ENCODE results near the gene LRRN4CL.
"Not testable (repeated sequence)": the region's sequence is repeated elsewhere in the genome, so short reads cannot be mapped to it uniquely, and the experiment has no call there.

LRRN4CL gene

DNA sequence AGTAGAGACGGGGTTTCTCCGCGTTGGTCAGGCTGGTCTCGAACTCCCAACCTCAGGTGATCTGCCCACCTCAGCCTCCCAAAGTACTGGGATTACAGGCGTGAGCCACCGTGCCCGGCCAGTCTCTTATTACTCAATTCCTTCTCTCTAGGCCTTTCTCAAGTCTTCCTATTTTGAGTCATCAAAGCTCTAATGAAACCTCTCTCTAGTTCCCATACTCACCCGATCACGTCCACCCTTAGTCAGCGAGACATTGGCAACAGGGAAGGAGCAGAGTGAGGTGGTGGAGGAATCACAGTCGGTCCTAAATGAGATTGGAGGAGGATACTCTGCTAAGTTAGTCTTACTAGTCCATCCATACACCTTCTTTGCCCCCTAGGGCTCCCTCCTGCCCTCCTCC is 12.9 kb upstream of the LRRN4CL start:
- Mint-ChIP-seq H3K4me1 (peaks cover 28% of the 10 kb centered on the region), H3K27me3 (no peaks in the 10 kb centered on the region), H3K36me3 (peaks cover 16% of the 10 kb centered on the region), H3K9me3 (no peaks in the 10 kb centered on the region), H3K27ac (no peak overlapping the region), H3K4me3 (no peak overlapping the region)
- ATAC-seq, result no peak

DNA sequence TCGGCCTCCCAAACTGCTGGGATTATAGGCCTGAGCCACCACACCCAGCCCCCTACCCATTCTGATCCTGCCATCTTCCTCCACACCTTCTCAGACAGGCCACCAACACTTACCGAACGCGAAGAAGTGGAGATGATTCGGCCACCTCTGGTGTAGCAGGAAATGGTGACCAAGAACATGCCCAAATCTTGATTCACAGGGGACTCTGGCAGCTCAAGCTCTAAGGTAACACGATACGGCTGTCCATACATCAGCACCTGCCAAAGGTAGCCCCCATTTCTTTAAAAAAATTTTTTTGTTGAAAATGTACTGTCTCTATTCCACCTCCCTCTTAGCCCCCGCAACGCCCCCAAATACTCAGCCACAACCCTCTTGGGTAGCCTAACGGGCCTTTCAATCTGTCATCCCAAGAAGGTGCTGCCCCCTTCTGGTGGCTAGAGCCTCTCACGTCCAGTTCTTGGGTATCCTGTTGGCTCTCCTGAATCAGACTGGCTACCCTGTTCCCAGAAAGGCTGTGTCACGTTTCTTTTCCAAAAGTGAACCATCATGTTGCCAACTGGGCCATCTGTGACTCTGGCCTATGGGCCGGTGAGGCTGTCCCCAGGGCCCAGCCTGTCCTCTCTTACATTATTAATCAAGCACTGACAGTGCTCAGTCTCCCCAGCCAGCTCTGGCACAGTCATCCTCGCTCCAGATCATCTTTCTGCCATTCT is 5.3 kb upstream of the LRRN4CL start:
- Mint-ChIP-seq H3K36me3 (peaks cover 33% of the 10 kb centered on the region), H3K4me3 (no peak overlapping the region), H3K27ac (peak overlapping the region; percentile 56), H3K9me3 (no peaks in the 10 kb centered on the region), H3K27me3 (no peaks in the 10 kb centered on the region), H3K4me1 (peaks cover 10% of the 10 kb centered on the region)
- peak; percentile 76 for ATAC-seq

DNA sequence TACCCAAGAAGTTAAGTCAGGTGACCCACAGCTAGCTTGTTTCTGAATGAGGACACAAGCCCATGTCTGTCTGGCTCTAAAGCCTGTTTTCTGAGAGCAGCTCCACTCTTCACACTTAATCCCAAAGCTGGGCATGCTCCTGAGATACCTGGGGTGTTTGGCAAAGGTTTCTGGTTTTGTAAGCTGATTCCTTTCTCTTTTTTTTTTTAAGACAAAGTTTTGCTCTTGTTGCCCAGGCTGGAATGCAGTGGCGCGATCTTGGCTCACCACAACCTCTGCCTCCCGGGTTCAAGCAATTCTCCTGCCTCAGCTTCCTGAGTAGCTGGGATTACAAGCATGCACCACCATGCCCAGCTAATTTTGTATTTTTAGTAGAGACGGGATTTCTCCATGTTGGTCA is 4.3 kb upstream of the LRRN4CL start:
- not testable (repeated sequence) for H3K27me3 Mint-ChIP-seq, ATAC-seq, H3K9me3 Mint-ChIP-seq, H3K4me3 Mint-ChIP-seq, H3K4me1 Mint-ChIP-seq, H3K27ac Mint-ChIP-seq
- H3K36me3 Mint-ChIP-seq, result peaks cover 34% of the 10 kb centered on the region

DNA sequence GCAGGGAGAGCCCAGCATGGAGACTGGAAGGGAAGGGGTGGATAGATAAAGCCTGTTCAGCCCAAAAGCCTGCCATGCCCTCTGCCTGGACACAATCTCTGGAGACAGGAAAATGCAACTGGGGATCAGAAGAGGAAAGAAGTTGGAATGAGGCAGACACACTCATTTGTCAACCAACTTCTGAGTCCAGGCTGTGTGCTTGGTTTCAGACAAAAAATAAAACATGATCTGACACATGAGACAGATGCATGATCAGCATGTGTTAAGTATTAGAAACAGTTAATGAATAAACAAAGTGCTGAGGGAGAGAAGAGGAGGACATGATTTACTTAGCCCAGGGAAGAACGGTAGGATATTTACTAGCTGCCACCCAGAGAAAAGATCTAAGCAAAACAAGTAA is 839 bp downstream of the LRRN4CL start:
- peaks cover 27% of the 10 kb centered on the region for H3K36me3 Mint-ChIP-seq
- no peak for ATAC-seq
- H3K27me3 Mint-ChIP-seq, result peaks cover 9% of the 10 kb centered on the region
- H3K4me1 Mint-ChIP-seq, result no peaks in the 10 kb centered on the region
- H3K9me3 Mint-ChIP-seq, result no peaks in the 10 kb centered on the region
- H3K4me3 Mint-ChIP-seq, result no peak overlapping the region
- no peak overlapping the region for H3K27ac Mint-ChIP-seq

DNA sequence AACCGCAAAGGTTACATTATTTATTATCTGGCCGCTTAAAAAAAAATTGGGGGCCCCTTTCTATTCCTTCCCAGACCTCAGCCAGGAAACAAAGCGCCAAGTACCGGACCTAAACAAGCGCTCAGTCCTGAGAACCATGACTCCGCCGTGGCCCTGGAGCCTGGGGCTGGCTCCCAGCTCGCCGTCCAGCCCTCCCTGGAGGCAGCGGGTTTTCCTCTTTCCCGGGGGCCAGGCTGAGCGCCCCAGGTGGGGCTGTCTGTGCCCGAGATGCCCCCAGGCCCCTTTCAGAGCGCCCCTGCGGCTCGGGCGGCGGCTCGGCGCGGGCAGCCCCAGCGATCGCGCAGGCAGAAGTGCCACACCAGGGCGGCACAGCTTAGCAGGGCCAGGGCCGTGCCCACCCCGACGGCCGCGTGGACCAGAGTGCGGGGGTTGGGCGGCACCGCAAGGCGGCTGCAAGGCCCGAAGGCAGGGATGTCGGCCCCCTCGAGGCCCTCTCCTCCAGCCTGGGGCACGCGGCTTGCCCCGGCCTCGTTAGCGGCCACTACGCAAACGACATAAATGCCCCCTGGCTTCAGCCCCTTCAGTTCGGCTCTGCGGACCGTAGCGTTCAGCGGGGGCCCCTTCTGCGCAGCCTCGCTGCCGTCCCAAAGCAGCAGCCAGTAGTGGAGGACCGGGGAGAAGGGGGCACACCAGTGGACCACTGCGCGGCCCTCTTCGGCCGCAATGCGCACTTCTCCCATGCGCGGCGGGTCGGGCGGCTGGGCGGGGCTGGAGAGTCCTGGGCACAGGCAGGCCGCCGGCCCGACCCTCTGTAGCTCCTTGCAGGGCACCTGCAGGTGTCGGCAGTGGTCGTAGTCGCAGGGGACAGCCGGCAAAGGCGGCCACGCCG is 1.6 kb downstream of the LRRN4CL start:
- Mint-ChIP-seq H3K27ac (no peak overlapping the region), H3K27me3 (peaks cover 9% of the 10 kb centered on the region), H3K9me3 (no peaks in the 10 kb centered on the region), H3K4me1 (no peaks in the 10 kb centered on the region), H3K36me3 (peaks cover 23% of the 10 kb centered on the region), H3K4me3 (no peak overlapping the region)
- ATAC-seq, result peak; percentile 27

DNA sequence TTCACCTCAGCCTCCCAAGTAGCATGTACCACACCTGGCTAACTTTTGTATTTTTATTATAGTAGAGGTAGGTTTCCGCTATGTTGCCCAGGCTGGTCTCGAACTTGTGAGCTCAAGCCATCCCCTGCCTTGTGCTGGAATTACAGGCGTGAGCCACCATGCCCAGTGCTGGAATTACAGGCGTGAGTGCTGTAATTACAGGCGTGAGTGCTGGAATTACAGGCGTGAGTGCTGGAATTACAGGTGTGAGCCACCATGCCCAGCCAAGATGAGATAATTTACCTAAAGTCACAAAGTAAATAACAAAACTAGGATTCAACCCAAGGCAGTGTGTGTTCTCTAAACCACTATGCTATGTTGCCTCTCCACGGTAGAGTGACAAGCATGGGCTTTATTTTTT is 6.8 kb downstream of the LRRN4CL start:
- H3K36me3 Mint-ChIP-seq, result peaks cover 7% of the 10 kb centered on the region
- H3K27ac Mint-ChIP-seq, result no peak overlapping the region
- no peaks in the 10 kb centered on the region for H3K9me3 Mint-ChIP-seq
- H3K4me3 Mint-ChIP-seq, result no peak overlapping the region
- no peak for ATAC-seq
- H3K27me3 Mint-ChIP-seq, result no peaks in the 10 kb centered on the region
- peaks cover 25% of the 10 kb centered on the region for H3K4me1 Mint-ChIP-seq

DNA sequence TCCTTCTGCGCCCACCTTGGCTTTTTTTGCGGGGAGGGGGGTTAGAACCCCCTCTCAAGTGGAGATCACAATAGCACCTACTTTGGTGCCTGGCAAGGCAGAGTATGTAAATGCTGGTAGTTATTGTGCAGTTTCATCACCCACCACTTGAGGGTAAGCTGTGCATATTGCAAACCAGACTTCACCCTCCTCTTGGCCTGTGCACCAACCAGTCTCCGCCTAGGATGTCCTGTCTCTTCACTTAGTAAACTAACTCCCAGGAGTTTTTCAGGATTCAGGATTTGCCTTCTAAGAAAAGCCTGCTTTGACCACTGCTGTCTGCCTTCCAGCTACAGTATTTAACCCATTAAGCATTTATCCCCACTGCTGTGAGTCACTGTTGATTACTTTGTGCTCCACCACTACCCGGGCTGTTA is 8.5 kb downstream of the LRRN4CL start:
- H3K4me3 Mint-ChIP-seq, result no peak overlapping the region
- H3K4me1 Mint-ChIP-seq, result peaks cover 40% of the 10 kb centered on the region
- H3K9me3 Mint-ChIP-seq, result no peaks in the 10 kb centered on the region
- peak overlapping the region; percentile 71 for H3K27ac Mint-ChIP-seq
- ATAC-seq, result peak; percentile 82
- H3K36me3 Mint-ChIP-seq, result peaks cover 23% of the 10 kb centered on the region
- no peaks in the 10 kb centered on the region for H3K27me3 Mint-ChIP-seq

DNA sequence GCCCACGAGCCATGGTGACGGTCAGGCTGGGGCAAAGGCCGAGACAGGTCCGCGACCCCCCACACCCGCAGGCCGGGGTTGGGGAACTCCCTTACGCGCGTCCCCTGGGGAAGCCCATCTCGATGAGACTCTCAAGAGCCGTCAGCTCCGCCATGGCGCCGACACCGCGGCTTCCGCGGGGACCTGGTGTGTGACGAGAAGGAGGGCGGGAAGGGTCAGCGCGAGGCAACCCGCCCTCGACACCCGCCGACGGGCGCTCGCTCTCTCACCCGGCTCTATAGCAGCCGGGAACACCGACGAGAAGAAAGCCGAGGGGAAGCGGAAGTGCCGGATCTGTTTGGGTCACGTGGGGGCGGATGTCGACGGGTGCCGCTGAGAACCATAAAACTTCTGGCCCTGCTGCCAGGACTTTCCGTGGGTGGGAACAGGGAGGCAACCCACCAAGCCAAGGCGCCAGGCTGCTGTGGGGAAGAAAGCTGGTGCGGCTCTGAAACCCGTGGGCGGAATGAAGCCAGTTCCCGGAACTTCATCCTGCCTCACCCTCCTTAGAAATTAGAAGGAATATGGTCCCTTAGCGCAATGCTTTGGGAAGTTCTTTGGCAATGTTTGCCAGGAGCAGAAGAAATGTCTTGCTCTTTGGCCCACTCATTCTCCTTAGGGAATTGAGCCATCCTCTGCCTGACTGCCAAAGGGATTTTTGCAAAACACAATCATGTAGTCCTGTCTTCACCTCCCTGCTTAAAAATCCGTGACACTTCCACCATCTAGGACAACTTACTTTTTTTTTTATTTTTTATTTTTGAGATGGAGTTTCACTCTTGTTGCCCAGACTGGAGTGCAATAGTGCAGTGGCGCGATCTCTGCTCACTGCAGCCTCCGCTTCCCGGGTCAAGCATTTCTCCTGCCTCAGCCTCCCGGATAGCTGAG is 10.3 kb downstream of the LRRN4CL start, which contains the start of gene UBXN1:
Gene UBXN1, minus strand, starts transcription at position 304 of the 927 bp plus-strand sequence. Its CDS starts 150 bp downstream, at position 154.
- peaks cover 29% of the 10 kb centered on the region for H3K36me3 Mint-ChIP-seq
- H3K9me3 Mint-ChIP-seq, result no peaks in the 10 kb centered on the region
- H3K27me3 Mint-ChIP-seq, result no peaks in the 10 kb centered on the region
- H3K4me3 Mint-ChIP-seq, result peak within 1 kb of the TSS; percentile 81
- H3K4me1 Mint-ChIP-seq, result peaks cover 47% of the 10 kb centered on the region
- ATAC-seq, result peak; percentile 90
- H3K27ac Mint-ChIP-seq, result peak within 1 kb of the TSS; percentile 96

DNA sequence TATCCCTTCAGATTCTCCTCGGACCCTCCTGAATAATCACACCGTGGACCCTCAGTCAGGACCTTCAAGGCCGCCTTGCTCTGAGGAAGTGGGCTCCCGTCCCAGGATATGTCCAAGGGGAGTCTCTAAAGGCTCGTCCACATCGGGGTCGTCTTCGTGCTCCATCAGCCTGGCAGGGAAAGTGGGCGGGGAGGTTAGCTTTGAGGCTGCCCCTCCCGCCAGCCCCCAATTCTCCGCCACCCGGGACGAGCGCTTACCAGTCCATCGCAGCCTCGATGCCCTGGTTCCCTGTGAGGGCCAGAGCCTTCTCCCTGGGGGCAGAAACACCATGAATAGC is 10.9 kb downstream of the LRRN4CL start:
- Mint-ChIP-seq H3K9me3 (no peaks in the 10 kb centered on the region), H3K27ac (peak overlapping the region; percentile 96), H3K27me3 (no peaks in the 10 kb centered on the region), H3K36me3 (peaks cover 29% of the 10 kb centered on the region), H3K4me1 (peaks cover 47% of the 10 kb centered on the region), H3K4me3 (peak overlapping the region; percentile 81)
- peak; percentile 3 for ATAC-seq

DNA sequence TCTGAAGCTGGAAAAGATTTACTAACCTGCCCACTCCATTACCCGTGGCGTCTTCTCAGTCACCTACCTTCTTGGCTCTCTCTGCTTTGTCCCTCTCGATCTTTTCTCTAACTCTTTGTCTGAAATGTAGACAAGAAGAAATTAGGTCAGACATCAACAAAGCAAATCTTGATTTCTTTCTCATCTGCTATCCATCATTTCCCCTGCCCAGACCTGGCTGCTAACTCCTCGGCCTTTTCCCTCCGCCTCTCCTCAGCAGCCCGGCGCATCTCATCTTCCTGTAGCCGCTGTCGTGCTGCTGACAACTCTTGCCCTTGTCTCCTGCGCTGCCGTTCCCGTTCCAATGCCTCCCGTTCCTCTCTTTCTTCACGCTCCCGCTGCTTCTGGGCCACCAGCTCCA is 11.6 kb downstream of the LRRN4CL start:
- no peaks in the 10 kb centered on the region for H3K27me3 Mint-ChIP-seq
- H3K4me3 Mint-ChIP-seq, result peak overlapping the region; percentile 81
- ATAC-seq, result no peak
- peak overlapping the region; percentile 96 for H3K27ac Mint-ChIP-seq
- no peaks in the 10 kb centered on the region for H3K9me3 Mint-ChIP-seq
- peaks cover 29% of the 10 kb centered on the region for H3K36me3 Mint-ChIP-seq
- peaks cover 51% of the 10 kb centered on the region for H3K4me1 Mint-ChIP-seq

DNA sequence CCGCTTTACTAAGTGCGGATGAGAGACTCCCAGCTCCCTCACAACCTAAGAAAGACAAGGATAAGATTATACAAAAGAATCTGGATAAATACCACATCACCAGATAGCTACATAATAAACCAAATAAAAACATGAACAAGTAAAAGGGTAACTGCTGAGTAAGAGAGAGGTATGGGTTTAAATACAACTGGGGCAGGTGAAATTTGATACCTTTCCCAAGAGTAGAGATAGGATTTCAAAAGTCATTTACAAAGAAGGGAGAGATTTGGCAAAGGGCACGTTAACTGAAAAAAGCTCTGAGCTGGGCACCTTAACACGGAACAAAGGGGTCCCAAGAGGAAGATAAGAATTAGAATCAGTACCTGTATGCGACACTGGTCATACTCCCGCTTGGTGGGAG is 12.2 kb downstream of the LRRN4CL start:
- Mint-ChIP-seq H3K27ac (peak overlapping the region; percentile 55), H3K36me3 (peaks cover 29% of the 10 kb centered on the region), H3K9me3 (no peaks in the 10 kb centered on the region), H3K4me3 (peak overlapping the region; percentile 25), H3K27me3 (no peaks in the 10 kb centered on the region), H3K4me1 (peaks cover 56% of the 10 kb centered on the region)
- no peak for ATAC-seq

DNA sequence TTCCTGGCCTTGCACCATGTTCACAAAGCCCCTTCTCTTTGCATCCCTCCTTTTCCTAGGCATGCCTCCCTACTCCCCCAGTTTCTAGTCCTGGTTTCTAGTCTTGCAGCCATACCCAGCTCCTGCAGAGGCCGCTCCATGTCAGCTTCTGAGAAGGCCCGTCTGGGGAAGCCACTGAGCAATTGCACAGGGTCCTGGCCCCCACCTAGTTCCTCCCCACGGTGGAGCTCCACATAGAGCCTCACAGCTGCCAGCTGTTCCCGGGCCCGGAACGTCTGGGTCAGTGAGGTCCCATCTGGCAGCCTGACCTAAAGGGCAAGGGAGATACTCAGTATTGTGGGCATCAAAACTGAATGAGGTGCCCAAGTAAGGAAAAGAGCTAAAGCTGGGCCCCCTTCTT is 12.6 kb downstream of the LRRN4CL start:
- Mint-ChIP-seq H3K9me3 (no peaks in the 10 kb centered on the region), H3K27me3 (no peaks in the 10 kb centered on the region), H3K36me3 (peaks cover 29% of the 10 kb centered on the region), H3K4me3 (peak overlapping the region; percentile 25), H3K4me1 (peaks cover 56% of the 10 kb centered on the region), H3K27ac (peak overlapping the region; percentile 55)
- no peak for ATAC-seq

DNA sequence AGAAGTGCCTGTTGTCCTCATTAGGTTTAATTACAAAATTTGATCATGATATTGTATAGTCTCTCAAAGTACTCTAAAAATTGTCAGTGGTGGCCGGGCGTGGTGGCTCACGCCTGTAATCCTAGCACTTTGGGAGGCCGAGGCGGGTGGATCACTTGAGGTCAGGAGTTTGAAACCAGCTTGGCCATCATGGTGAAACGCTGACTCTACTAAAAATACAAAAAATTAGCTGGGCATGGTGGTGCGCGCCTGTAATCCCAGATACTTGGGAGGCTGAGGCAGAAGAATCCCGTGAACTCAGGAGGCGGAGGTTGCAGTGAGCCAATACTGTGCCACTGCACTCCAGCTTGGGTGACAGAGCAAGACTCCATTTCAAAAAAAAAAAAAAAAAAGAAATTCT is 13.9 kb downstream of the LRRN4CL start:
- not testable (repeated sequence) for H3K27ac Mint-ChIP-seq, ATAC-seq, H3K9me3 Mint-ChIP-seq, H3K4me3 Mint-ChIP-seq, H3K27me3 Mint-ChIP-seq
- Mint-ChIP-seq H3K36me3 (peaks cover 29% of the 10 kb centered on the region), H3K4me1 (peaks cover 57% of the 10 kb centered on the region)

DNA sequence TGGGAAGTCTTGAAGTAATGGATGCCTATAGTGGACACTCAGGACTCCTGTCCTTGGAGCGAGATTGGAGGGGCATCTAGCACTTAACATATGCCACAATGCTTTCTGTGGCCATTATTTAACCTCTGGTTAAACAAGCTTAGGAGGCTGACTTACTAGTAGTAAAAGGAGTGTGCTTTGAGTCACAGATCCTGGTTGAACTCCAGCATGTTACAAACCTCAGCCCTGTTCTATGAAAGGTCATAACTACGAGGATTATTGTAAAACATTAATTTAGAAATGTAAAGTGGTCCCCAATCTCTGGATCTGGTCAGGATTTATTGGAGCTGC is 16.2 kb downstream of the LRRN4CL start:
- no peak for ATAC-seq
- Mint-ChIP-seq H3K36me3 (peaks cover 34% of the 10 kb centered on the region), H3K9me3 (no peaks in the 10 kb centered on the region), H3K4me1 (peaks cover 63% of the 10 kb centered on the region), H3K4me3 (peak overlapping the region; percentile 98), H3K27ac (no peak overlapping the region), H3K27me3 (no peaks in the 10 kb centered on the region)
